Smooth muscle cell (in vitro differentiated cells): Measurements from ENCODE around the gene OR4C46. TPM values are rescaled to one million over a fixed set of nuclear protein-coding genes. Genes with fewer than 3 reads are reported as not detected.

Experiments
- polyA plus RNA-seq: library from polyadenylated mRNA; unstranded; fragments of >200 nt; fragmentation: Nextera tagmentation; extraction: Ambion mirVana; gene quantifications from 2 replicates; pipeline ENCODE4 v1.2.1, GENCODE V29; 2016
- total RNA-seq: library from RNA; depleted of rRNA; stranded (reverse); fragments of >200 nt; gene quantifications from 2 replicates; pipeline ENCODE4 v1.2.3, GENCODE V29; 2014

OR4C46 gene
- total and polyA plus RNA-seq, 2 experiments from 2014 or later, result not detected

Other genes starting within 250 kb of the OR4C46 start
- gene OR4A5, start 102.8 kb upstream of the OR4C46 start, total RNA-seq, result not detected in 2 replicates
- not detected in 2 replicates for gene OR4A5, start 102.8 kb upstream of the OR4C46 start, polyA plus RNA-seq